GM21360 (cell line): ENCODE measurements around the gene RPS21.

Experiments used
- ATAC-seq: cut with Tn5 transposase; IDR thresholded peaks from one replicate; pipeline ENCODE4 v1.9.1; 2021; ENCODE audit warnings: mild to moderate bottlenecking, moderate library complexity; ENCODE audit not compliant: unreplicated experiment

Gene RPS21

GRCh38 chr20:62386383-62387218 lies at the start of gene RPS21:
RPS21 (plus strand) TSS chr20:62387103; CDS start chr20:62387339, 236 bp downstream.
- peak; percentile 70 for ATAC-seq

DNA sequence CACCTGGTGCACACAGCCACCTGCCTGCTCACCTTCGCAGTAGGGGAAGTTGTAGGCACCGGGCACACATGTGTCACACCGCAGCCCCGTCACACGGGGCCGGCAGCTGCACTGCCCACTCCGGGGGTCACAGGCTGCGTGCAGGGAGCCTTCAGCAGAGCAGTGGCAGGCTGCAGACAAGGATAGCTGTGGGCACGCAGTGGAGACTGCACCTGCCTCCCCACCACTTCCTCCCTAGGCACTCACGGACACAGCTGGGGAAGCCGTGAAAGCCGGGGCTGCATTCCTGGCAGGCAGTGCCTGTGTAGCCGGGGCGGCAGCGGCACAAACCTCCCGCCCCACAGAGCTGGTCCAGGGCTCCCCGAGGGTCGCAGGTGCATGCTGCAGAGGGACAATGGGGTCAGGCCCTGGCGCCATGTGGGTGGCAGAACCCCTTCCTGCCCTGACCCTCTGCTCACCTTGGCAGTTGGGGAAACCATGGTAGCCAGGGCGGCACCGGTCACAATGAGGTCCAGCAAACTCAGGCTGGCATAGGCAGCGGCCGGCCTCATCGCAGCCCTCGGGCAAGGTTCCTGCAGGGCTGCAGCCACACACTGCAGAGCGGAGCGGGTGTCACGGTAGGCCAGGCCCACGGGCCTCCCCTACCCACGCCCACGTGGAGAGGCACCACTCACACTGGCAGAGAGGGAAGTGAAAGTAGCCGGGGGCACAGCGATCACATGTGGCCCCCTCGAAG lies 49.2 kb upstream of the RPS21 start:
- no peak for ATAC-seq

DNA sequence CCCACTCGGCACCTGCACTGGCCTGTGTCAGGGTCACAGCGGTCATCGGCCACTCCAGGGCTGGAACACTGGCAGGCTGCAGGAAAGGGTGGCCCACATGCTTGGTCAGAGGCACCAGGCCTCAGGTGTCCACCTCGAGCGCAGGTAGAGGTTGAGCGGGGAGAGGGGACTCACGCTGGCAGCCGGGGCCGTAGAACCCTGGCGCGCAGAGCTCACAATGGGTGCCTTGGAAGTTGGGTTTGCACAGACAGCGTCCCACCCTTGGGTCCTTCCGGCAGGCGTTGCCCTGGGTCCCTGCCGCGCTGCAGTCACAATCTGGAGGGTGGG lies 48.6 kb upstream of the RPS21 start:
- no peak for ATAC-seq

- peak; percentile 66 for ATAC-seq
Observed at GRCh38 chr20:62339647-62340062, 47.2 kb upstream of the RPS21 start.

- ATAC-seq: no peak
Observed at GRCh38 chr20:62342910-62343309, 44.0 kb upstream of the RPS21 start.

DNA sequence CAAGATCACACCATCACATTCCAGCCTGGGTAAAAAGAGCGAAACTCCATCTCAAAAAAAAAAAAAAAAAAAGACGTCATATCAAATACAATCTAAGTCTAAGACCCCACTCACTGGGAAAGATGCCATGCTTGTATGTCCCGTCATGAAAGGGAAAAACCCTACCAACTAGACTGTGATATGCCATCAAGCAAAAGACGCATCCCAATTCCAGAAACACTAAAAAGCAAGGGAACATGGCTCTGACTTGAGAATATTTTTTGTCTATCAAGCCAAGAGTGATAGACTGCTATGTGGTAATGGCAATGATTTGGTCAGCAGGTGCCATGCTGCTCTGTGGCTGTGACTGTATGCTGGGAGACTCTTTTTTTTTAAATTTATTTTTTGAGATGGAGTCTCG lies 42.8 kb upstream of the RPS21 start:
- ATAC-seq: no peak

- ATAC-seq: no peak
Observed at GRCh38 chr20:62344782-62345181, 42.1 kb upstream of the RPS21 start.

- no peak for ATAC-seq
Observed at GRCh38 chr20:62345681-62346370, 41.1 kb upstream of the RPS21 start.

DNA sequence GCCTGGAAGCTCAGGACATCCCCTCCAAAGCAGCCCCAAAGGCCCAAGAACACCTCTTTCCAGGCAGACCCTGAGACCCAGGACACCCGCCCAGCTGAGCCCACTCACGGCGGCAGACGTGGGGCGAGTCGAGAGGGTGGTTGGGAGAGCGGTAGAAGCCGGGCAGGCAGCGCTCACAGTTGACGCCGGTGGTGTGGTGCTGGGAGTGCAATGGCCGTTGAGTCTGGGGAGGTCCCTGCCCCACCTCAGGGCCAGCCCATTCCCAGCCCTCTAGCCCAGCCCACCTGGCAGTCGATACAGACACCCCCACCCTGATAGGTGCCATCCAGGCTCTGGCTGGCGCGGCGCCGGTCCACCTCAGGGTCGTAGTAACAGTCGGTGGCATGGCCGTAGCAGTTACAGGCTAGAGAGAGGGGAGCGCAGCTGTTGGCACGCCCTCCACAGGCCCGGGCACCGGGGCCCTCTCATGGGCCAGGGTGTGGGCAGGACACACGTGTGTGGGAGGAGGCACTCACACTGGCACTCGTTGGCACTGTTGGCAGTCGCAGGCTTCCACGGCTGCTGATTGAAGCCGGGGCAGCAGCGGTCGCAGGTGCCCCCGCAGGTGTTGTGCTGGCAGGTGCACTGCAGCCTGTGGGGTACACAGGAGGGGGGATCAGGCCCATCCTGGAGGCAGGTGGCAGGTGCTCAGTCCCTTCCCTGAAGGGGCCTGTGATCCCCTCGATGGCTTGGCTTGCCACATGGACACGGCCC lies 40.3 kb upstream of the RPS21 start:
- no peak for ATAC-seq

- ATAC-seq: no peak
Observed at GRCh38 chr20:62347151-62347404, 39.8 kb upstream of the RPS21 start.

GRCh38 chr20:62347445-62347844 lies 39.5 kb upstream of the RPS21 start:
- no peak for ATAC-seq

DNA sequence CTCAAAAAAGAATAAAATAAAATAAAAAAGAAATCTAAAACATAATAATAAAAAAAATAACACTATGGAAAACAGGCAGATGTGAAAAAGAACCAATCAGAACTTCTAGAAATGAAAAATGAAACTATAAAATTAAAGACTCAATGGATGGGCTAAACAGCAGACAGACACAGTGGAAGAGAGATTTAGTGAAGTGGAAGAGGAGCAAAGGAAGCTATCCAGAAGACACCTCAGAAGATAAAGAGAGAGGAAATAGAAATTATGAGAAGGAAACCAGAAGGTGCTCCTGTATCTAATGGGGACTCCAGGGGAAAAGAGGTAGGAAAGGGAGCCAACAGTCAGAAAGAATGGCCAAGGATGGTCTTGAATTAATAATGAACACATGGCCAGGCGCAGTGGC lies 38.3 kb upstream of the RPS21 start:
- no peak for ATAC-seq

- no peak for ATAC-seq
Observed at GRCh38 chr20:62349556-62350097, 37.3 kb upstream of the RPS21 start.

GRCh38 chr20:62350098-62350628 lies 36.7 kb upstream of the RPS21 start:
- no peak for ATAC-seq

GRCh38 chr20:62350629-62351422 lies 36.1 kb upstream of the RPS21 start:
- ATAC-seq: no peak

GRCh38 chr20:62351469-62352401 lies 35.2 kb upstream of the RPS21 start:
- no peak for ATAC-seq

GRCh38 chr20:62352402-62353288 lies 34.3 kb upstream of the RPS21 start:
- ATAC-seq: no peak
